ENCODE measurements around the gene LRRC3B.

LRRC3B gene

GRCh38 chr3:26712211-26713026 is 89.8 kb downstream of the LRRC3B start:
- H3K36me3 Mint-ChIP-seq (ENCODE audit: low read depth) = no peaks in the 10 kb centered on the region
- H3K27ac Mint-ChIP-seq = no peak overlapping the region
- H3K27me3 Mint-ChIP-seq = no peaks in the 10 kb centered on the region
- no peaks in the 10 kb centered on the region for H3K9me3 Mint-ChIP-seq
- H3K4me1 Mint-ChIP-seq (ENCODE audit: low read depth) = no peaks in the 10 kb centered on the region
- no peak overlapping the region for H3K4me3 Mint-ChIP-seq

GRCh38 chr3:26713091-26713490 is 90.5 kb downstream of the LRRC3B start:
- Mint-ChIP-seq H3K27me3 (no peaks in the 10 kb centered on the region), H3K4me1 (ENCODE audit: low read depth) (no peaks in the 10 kb centered on the region), H3K4me3 (no peak overlapping the region), H3K9me3 (no peaks in the 10 kb centered on the region), H3K36me3 (ENCODE audit: low read depth) (no peaks in the 10 kb centered on the region), H3K27ac (no peak overlapping the region)

- Mint-ChIP-seq H3K27ac (no peak overlapping the region), H3K27me3 (no peaks in the 10 kb centered on the region), H3K4me1 (ENCODE audit: low read depth) (no peaks in the 10 kb centered on the region), H3K4me3 (no peak overlapping the region), H3K9me3 (no peaks in the 10 kb centered on the region), H3K36me3 (ENCODE audit: low read depth) (no peaks in the 10 kb centered on the region)
Measured at GRCh38 chr3:26714485-26714884, 91.9 kb downstream of the LRRC3B start.

- H3K4me3 Mint-ChIP-seq = no peak overlapping the region
- no peaks in the 10 kb centered on the region for H3K4me1 Mint-ChIP-seq (ENCODE audit: low read depth)
- H3K9me3 Mint-ChIP-seq = no peaks in the 10 kb centered on the region
- no peaks in the 10 kb centered on the region for H3K27me3 Mint-ChIP-seq
- H3K36me3 Mint-ChIP-seq (ENCODE audit: low read depth) = no peaks in the 10 kb centered on the region
- H3K27ac Mint-ChIP-seq = no peak overlapping the region
Measured at GRCh38 chr3:26715431-26715830, 92.9 kb downstream of the LRRC3B start.

GRCh38 chr3:26718315-26718714 is 95.7 kb downstream of the LRRC3B start:
- Mint-ChIP-seq H3K27ac (no peak overlapping the region), H3K9me3 (no peaks in the 10 kb centered on the region), H3K4me1 (ENCODE audit: low read depth) (no peaks in the 10 kb centered on the region), H3K27me3 (no peaks in the 10 kb centered on the region), H3K36me3 (ENCODE audit: low read depth) (no peaks in the 10 kb centered on the region), H3K4me3 (no peak overlapping the region)

- Mint-ChIP-seq H3K4me1 (ENCODE audit: low read depth) (no peaks in the 10 kb centered on the region), H3K4me3 (no peak overlapping the region), H3K9me3 (no peaks in the 10 kb centered on the region), H3K36me3 (ENCODE audit: low read depth) (no peaks in the 10 kb centered on the region), H3K27ac (no peak overlapping the region), H3K27me3 (no peaks in the 10 kb centered on the region)
Measured at GRCh38 chr3:26719134-26719533, 96.6 kb downstream of the LRRC3B start.

GRCh38 chr3:26721047-26721446 is 98.5 kb downstream of the LRRC3B start:
- no peaks in the 10 kb centered on the region for H3K4me1 Mint-ChIP-seq (ENCODE audit: low read depth)
- H3K27ac Mint-ChIP-seq = no peak overlapping the region
- H3K36me3 Mint-ChIP-seq (ENCODE audit: low read depth) = no peaks in the 10 kb centered on the region
- H3K9me3 Mint-ChIP-seq = no peaks in the 10 kb centered on the region
- no peaks in the 10 kb centered on the region for H3K27me3 Mint-ChIP-seq
- no peak overlapping the region for H3K4me3 Mint-ChIP-seq

- Mint-ChIP-seq H3K4me1 (ENCODE audit: low read depth) (no peaks in the 10 kb centered on the region), H3K9me3 (peaks cover 2% of the 10 kb centered on the region), H3K4me3 (no peak overlapping the region), H3K27me3 (no peaks in the 10 kb centered on the region), H3K36me3 (ENCODE audit: low read depth) (no peaks in the 10 kb centered on the region), H3K27ac (no peak overlapping the region)
Measured at GRCh38 chr3:26731843-26732242, 109.3 kb downstream of the LRRC3B start.

- H3K9me3 Mint-ChIP-seq = peaks cover 3% of the 10 kb centered on the region
- H3K36me3 Mint-ChIP-seq (ENCODE audit: low read depth) = no peaks in the 10 kb centered on the region
- no peaks in the 10 kb centered on the region for H3K4me1 Mint-ChIP-seq (ENCODE audit: low read depth)
- no peak overlapping the region for H3K4me3 Mint-ChIP-seq
- H3K27ac Mint-ChIP-seq = no peak overlapping the region
- no peaks in the 10 kb centered on the region for H3K27me3 Mint-ChIP-seq
Measured at GRCh38 chr3:26750263-26750662, 127.7 kb downstream of the LRRC3B start.

- Mint-ChIP-seq H3K4me1 (ENCODE audit: low read depth) (no peaks in the 10 kb centered on the region), H3K4me3 (no peak overlapping the region), H3K36me3 (ENCODE audit: low read depth) (no peaks in the 10 kb centered on the region), H3K27me3 (no peaks in the 10 kb centered on the region), H3K27ac (no peak overlapping the region), H3K9me3 (peaks cover 3% of the 10 kb centered on the region)
Measured at GRCh38 chr3:26752466-26752865, 129.9 kb downstream of the LRRC3B start.

- Mint-ChIP-seq H3K4me1 (ENCODE audit: low read depth) (no peaks in the 10 kb centered on the region), H3K9me3 (peaks cover 3% of the 10 kb centered on the region), H3K27me3 (no peaks in the 10 kb centered on the region), H3K36me3 (ENCODE audit: low read depth) (no peaks in the 10 kb centered on the region), H3K27ac (no peak overlapping the region), H3K4me3 (no peak overlapping the region)
Measured at GRCh38 chr3:26753095-26753494, 130.5 kb downstream of the LRRC3B start.

GRCh38 chr3:26757978-26758377 is 135.4 kb downstream of the LRRC3B start:
- H3K27me3 Mint-ChIP-seq = no peaks in the 10 kb centered on the region
- H3K27ac Mint-ChIP-seq = no peak overlapping the region
- H3K4me1 Mint-ChIP-seq (ENCODE audit: low read depth) = no peaks in the 10 kb centered on the region
- no peaks in the 10 kb centered on the region for H3K36me3 Mint-ChIP-seq (ENCODE audit: low read depth)
- H3K4me3 Mint-ChIP-seq = no peak overlapping the region
- no peaks in the 10 kb centered on the region for H3K9me3 Mint-ChIP-seq
